IPS-11a (cell line): Measurements from ENCODE around the gene TGFBR2.
"Not testable (repeated sequence)": the region's sequence is repeated elsewhere in the genome, so short reads cannot be mapped to it uniquely, and the experiment has no call there.

Source experiments
- H3K4me3 ChIP-seq: one replicate; pipeline ENCODE4 v1.5.1; 2013; ENCODE audit warnings: low read depth, low read length, control low read depth

TGFBR2 gene

GRCh38 chr3:30655187-30655812 lies 48.9 kb downstream of the TGFBR2 start:
- H3K4me3 ChIP-seq, result no peak overlapping the region

DNA sequence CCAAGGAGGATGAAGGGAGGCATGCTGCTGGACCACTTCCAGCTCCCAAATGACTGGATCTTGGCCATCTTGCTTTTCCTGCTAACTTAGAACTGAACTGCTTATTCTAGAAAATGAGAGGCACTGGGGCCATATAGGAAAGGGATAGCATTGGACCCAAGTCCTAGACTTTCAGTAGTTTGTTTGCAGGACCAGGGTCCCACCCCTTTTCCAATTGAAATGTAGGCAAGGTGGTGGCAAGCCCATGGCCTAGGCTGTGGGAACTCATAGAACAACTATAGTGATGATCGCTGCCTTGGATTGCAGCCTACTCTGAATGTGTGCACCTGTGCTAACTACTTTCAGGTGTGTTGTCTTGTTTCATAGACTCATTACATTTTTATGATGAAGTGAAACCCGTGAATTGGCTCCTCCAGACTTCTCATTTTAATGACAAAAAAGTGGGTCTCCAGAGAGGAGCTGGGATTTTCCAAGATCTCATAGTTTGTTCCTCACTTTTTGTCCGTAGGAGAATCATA lies 50.3 kb downstream of the TGFBR2 start:
- H3K4me3 ChIP-seq, result no peak overlapping the region

GRCh38 chr3:30657914-30658313 lies 51.5 kb downstream of the TGFBR2 start:
- no peak overlapping the region for H3K4me3 ChIP-seq

- H3K4me3 ChIP-seq, result no peak overlapping the region
Observed at GRCh38 chr3:30658328-30659052, 52.1 kb downstream of the TGFBR2 start.

DNA sequence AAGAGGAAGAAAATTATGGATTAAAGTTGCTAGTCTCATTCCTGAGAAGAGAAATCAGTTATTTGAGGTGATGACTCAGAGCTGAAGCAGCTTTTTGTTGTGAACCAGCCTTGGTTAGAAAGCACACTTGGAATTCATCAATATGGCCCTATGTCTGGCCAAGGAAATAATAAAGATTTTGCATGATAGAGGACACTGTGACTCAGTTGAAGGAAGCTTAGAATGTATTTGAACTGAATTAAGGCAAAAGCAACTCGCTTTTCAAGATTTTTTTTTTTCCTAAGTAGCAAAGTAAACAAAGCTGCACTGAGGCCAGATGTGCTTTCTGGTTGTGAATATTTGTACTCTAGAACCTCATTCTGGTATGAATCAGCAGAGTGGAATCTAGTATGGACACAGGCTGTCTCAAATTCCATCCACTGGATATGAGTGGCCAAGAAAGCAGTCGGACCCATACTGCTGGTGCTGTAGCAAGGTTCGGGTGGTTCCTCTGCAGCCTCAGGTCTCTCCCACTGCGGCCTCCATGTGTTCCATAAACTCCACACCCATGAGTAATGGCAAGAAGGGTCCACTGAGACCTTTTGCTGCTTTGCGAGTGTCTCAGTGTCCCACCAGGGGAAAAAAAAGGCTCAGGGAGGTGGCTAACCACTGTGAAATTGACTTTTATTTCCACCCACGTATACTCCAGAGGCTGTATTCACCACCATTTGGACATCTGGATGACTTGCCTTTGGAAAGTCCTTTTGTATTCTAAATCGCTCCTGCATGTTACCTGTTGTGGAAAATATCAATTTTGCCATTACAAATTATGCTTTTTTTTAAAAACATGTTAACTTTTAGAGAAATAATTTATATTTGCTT lies 53.1 kb downstream of the TGFBR2 start:
- H3K4me3 ChIP-seq, result no peak overlapping the region

DNA sequence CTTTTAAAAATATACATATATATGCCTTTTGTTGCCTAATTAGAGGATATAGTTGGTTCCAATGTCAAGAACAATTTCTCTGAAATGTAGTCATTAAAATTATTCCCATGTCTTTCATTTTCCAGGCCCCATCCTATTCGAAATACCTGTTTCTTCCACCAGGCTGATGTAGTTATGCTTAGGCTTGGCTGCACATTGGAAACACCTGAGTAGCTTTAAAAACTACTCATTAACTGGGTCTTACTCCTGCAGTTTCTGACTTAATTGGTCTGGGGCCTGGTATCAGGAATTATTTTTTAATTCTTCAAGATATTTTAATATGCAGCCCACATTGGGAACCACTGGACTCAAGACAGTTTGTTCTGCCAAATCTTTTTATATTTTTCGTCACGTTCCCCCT lies 53.7 kb downstream of the TGFBR2 start:
- no peak overlapping the region for H3K4me3 ChIP-seq

- H3K4me3 ChIP-seq, result no peak overlapping the region
Observed at GRCh38 chr3:30660656-30661055, 54.3 kb downstream of the TGFBR2 start.

GRCh38 chr3:30661098-30661873 lies 54.9 kb downstream of the TGFBR2 start:
- H3K4me3 ChIP-seq, result no peak overlapping the region

- H3K4me3 ChIP-seq, result no peak overlapping the region
Observed at GRCh38 chr3:30662836-30663235, 56.4 kb downstream of the TGFBR2 start.

DNA sequence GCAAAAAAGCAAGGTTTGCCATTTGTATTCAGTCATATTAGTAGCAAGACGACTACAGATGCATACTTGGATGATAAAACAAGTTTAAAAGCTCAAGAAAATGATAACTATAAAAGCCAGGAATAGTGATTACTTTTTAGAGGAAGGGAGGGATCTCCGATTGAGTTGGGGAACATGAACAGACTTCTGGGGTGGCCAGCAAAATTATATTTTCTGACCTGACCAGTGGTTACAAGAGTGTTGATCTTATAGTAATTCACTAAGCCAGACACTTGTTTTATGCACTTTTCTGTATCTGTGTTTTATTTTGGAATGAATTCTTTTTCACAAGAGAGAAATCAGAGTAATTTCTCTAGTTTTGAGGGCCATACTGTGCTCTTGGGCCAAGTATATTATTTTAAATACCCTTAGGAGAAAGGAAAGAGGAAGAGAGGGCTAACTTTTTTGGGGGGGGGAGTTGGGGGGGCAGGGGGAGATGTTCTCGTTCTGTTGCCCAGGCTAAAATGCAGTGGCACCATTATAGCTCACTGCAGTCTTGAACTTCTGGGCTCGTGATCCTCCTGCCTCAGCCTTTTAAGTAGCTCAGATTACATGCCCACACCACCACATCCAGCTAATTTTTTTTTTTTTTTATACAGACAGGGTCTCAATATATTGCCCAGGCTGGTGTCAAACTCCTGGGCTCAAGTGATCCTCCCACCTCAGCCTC lies 57.3 kb downstream of the TGFBR2 start:
- no peak overlapping the region for H3K4me3 ChIP-seq

DNA sequence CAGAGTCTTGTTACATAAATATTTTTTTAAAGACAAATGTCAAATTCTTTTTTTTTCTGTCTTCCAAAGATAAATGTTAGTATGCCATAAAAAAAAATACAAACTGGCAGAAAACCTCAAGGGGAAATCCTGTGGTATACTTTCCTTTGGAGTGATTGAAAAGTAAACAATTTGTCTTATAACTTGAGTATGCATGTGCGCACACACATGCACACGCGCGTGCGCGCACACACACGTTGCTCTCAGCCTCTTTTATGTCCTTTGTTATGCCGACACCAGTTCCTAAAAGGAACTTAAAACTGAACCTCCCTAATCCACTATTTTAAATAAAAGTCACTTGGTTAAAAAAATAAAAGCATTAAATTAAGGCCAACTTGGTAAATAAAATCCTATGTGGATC lies 58.1 kb downstream of the TGFBR2 start:
- H3K4me3 ChIP-seq, result no peak overlapping the region

DNA sequence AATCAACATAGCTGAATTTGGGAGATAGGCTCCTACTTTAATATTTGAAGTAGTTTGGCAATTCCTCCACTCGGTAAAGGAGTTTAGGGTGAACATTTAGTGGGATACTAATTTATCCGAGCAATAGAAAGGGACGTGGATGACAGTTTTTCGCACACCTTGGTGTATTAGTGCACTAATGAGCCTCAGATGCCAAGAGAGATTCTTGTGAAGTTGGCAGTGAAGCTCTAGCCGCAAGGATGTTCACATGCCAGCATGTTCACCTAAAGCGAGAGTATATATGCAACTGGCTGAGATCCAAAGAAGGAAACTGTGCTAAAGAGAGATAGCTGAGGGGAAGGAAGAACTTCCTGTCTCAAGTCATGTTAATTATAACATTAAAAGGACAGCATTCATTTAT lies 58.5 kb downstream of the TGFBR2 start:
- H3K4me3 ChIP-seq, result no peak overlapping the region

DNA sequence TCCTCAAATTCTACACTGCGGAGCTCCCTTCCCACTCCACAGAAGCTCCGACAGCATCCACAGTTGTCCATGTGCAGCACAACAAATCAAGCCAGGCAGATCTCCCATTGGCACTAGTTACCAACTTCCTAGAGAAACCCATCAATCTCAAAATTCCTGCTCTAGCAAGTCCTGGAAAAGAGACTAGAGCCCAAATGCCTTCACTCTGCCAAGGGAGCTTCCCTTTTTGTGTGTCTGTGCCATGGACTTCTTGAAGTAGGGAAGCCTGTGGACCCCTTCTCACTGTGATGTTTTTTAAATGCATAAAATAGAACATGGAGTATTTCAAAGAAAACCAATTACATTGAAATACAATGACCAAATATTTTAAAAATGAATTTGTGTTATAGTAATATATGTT lies 59.1 kb downstream of the TGFBR2 start:
- H3K4me3 ChIP-seq, result no peak overlapping the region

DNA sequence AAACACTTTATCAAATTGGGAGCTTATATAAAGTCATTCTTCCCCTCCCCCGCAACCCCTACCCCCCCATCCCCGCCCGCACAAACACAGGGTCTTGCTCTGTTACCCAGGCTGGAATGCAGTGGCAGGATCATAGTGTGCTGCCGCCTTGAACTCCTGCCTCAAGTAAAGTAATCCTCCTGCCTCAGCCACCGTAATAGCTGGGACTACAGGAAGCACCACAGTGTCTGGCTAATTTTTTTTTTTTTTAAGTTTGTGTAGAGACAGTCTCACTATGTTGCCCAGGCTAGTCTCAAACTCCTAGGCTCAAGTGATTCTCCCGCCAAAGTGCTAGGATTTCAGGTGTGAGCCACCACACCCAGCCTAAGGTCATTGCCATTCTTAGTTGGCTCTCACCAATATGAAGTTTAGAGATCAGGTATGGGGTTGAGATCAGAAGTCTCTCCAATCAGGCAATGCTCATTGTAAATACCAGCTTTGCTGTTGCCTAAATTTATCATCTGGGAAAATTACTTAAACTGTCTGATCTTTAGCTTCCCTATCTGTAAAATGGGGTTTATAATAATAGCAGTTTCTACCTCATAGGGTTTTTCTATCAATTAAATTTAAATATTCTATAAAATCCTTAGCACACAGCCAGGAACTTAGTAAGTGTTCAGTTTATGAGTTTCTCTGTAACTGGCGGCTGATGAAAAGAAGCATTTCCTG lies 60.3 kb downstream of the TGFBR2 start:
- no peak overlapping the region for H3K4me3 ChIP-seq

DNA sequence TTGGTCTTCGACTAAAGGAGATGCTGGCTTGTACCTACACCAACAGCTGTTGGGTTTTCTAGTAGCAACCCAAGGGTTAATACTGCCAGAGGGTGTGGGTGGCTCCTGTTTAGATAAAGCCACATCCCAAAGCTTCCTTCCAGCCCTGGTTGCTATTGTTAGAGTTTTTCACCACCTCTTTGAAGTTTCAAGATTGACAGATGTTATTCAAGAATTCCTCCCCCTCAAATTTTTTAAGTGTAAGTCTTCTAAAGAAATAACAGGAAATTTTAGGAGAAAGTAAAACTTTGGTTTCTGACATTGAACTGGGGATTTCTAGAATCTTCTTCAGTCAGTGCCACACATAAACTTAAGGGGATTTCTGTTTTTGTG lies 60.9 kb downstream of the TGFBR2 start:
- no peak overlapping the region for H3K4me3 ChIP-seq

DNA sequence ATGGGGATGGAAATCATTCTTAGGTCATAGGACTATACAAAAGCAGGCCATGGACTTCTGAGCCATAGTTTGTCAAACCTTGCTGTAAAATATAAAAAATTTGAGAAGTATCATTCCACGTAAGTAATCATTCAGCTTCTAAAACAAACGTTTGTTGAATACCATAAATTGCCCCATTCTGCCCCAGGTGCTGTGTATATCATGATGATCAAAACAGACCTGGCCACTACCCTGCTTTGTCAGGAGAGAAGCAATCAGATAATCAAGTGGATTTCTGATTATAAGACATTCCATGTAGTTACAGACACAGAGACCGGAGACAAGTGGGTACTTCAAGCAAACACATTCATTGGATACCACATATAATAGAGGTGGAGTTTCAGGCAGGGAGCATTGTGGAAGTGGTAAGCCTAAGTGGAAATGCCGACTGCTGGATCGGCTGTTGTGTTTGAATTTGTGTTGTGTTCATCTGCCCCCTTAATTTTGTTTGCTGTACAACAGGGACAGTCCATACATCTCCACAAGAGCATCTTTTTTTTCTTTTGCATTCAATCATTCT lies 61.7 kb downstream of the TGFBR2 start:
- H3K4me3 ChIP-seq, result no peak overlapping the region

DNA sequence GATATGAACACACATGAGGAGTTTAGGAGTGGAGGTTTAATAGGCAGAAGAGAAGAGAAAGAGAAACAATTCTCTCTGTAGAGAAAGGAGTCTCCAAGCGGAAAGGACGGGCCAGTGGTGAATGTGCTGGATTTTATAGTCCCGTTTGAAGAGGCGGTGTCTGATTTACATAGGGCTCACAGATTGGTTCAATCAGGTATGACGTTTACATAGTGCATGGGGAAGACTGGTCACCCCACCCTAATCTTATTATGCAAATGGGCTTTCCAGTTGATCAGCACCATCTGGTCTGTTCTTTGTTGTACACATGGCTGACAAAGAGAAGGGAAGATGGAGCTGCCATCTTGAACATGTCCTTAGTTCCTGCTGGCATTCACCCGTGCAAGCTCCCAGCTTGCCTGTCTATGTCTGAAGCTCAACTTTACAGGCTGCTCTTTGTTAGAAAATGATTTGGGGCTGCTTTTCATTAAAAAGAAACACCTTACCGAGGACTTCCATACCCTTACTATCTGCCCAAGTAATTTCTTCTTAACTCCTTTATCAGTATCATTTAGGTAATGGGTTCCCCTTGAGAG lies 63.0 kb downstream of the TGFBR2 start:
- H3K4me3 ChIP-seq, result not testable (repeated sequence)

- no peak overlapping the region for H3K4me3 ChIP-seq
Observed at GRCh38 chr3:30670292-30670691, 63.9 kb downstream of the TGFBR2 start.
